SU-DHL-6 (cell line): ENCODE measurements around the gene NEBL.

Source experiments
- H2AFZ ChIP-seq: fragments of 200-600 bp; sonication (generic); 2 replicates; pipeline ENCODE4 v1.6.1; 2014; ENCODE audit warnings: low read depth, mild to moderate bottlenecking, moderate library complexity, mixed read lengths, antibody characterized with exemption, low read length; ENCODE audit not compliant: severe bottlenecking
- H3F3A ChIP-seq: fragments of 200-600 bp; shearing (Covaris generic); 2 replicates; pipeline ENCODE4 v1.6.0; 2016; ENCODE audit warnings: antibody characterized with exemption, mild to moderate bottlenecking; ENCODE audit not compliant: insufficient read depth
- H3K27ac ChIP-seq: fragments of 200-600 bp; sonication (generic); 2 replicates; pipeline ENCODE4 v1.5.1; 2016; ENCODE audit warnings: low read depth, mild to moderate bottlenecking, low read length, moderate library complexity, mixed read lengths
- H3K27me3 ChIP-seq: fragments of 200-600 bp; sonication (generic), shearing (Covaris generic); 2 replicates; pipeline ENCODE4 v1.6.0; 2014; ENCODE audit warnings: mild to moderate bottlenecking, low read length
- H3K36me3 ChIP-seq: fragments of 200-600 bp; sonication (generic); 2 replicates; pipeline ENCODE4 v1.6.1; 2014; ENCODE audit warnings: mild to moderate bottlenecking, low read length, mixed read lengths
- H3K4me2 ChIP-seq: fragments of 300-600, 200-600 bp; shearing (Covaris generic), sonication (generic); 2 replicates; pipeline ENCODE4 v1.6.0; 2014; ENCODE audit warnings: low read length, low read depth, mild to moderate bottlenecking; ENCODE audit not compliant: poor library complexity, severe bottlenecking
- H3K4me3 ChIP-seq: fragments of 200-600 bp; sonication (generic); 2 replicates; pipeline ENCODE4 v1.5.1; 2014; ENCODE audit warnings: antibody characterized with exemption, low read length, mild to moderate bottlenecking, mixed read lengths; ENCODE audit not compliant: insufficient read depth, poor library complexity, severe bottlenecking
- H3K79me2 ChIP-seq: fragments of 200-600 bp; sonication (generic); 2 replicates; pipeline ENCODE4 v1.6.1; 2014; ENCODE audit warnings: mild to moderate bottlenecking, low read length, moderate library complexity; ENCODE audit not compliant: insufficient read depth
- H3K9ac ChIP-seq: fragments of 200-600 bp; sonication (generic); 2 replicates; pipeline ENCODE4 v1.7.0; 2014; ENCODE audit warnings: mild to moderate bottlenecking, low read length
- H3K9me2 ChIP-seq: fragments of 200-600 bp; sonication (generic); replicated peaks from 2 replicates; pipeline ENCODE4 v1.6.1; 2014; ENCODE audit warnings: low read length; ENCODE audit not compliant: insufficient read depth
- H3K9me3 ChIP-seq: fragments of 200-600 bp; sonication (generic); 2 replicates; pipeline ENCODE4 v1.6.1; 2014; ENCODE audit warnings: low read length, mixed read lengths; ENCODE audit not compliant: insufficient read depth
- H4K20me1 ChIP-seq: fragments of 200-600 bp; sonication (generic); 2 replicates; pipeline ENCODE4 v1.6.1; 2014; ENCODE audit warnings: low read depth, mild to moderate bottlenecking, antibody characterized with exemption, low read length, moderate library complexity, mixed read lengths
- EZH2phosphoT487 ChIP-seq: fragments of 200-600 bp; sonication (generic), shearing (Covaris generic); conservative IDR thresholded peaks from 2 replicates; pipeline ENCODE4 v1.6.1; 2018; ENCODE audit warnings: mild to moderate bottlenecking, antibody characterized with exemption, low read length, moderate library complexity, mixed read lengths
- TF ChIP-seq, protein P1 (sequence below): fragments of 200-600 bp; sonication (generic); IDR thresholded peaks from one replicate; pipeline ENCODE4 v1.5.1; 2017; ENCODE audit warnings: antibody characterized with exemption, mild to moderate bottlenecking, low read length, moderate library complexity; ENCODE audit not compliant: insufficient read depth, poor library complexity, severe bottlenecking

NEBL gene

DNA sequence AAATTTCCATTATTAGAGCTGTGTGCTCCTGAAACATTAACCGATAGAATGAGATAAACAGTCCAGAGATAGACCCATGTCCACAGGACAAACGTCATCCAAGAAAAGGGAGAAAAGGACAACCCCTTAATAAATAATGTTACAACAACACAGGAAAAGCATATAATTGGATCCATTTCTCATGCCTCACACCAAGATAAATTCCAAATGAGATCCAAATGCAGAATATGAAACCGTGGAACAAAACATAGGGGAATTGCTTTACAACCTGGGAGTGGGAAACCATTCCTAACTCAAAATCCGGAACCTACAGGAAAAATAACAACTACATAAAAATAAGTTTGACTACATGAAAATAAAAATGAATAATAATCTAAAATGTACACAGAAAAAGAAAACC is 22.4 kb upstream of the NEBL start:
- TF ChIP-seq, protein P1, sequence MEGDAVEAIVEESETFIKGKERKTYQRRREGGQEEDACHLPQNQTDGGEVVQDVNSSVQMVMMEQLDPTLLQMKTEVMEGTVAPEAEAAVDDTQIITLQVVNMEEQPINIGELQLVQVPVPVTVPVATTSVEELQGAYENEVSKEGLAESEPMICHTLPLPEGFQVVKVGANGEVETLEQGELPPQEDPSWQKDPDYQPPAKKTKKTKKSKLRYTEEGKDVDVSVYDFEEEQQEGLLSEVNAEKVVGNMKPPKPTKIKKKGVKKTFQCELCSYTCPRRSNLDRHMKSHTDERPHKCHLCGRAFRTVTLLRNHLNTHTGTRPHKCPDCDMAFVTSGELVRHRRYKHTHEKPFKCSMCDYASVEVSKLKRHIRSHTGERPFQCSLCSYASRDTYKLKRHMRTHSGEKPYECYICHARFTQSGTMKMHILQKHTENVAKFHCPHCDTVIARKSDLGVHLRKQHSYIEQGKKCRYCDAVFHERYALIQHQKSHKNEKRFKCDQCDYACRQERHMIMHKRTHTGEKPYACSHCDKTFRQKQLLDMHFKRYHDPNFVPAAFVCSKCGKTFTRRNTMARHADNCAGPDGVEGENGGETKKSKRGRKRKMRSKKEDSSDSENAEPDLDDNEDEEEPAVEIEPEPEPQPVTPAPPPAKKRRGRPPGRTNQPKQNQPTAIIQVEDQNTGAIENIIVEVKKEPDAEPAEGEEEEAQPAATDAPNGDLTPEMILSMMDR, result no peak
- TF ChIP-seq EZH2phosphoT487, result no peak
- Histone ChIP-seq H3K9ac (no peak overlapping the region), H3K4me3 (no peak overlapping the region), H3K27me3 (0 out of 2 replicates have a peak, but pooled peaks cover 5% of the 10 kb centered on the region), H3K4me2 (no peak overlapping the region), H3F3A (no peaks in the 10 kb centered on the region), H2AFZ (no peak overlapping the region), H3K27ac (no peak overlapping the region), H3K9me2 (no peaks in the 10 kb centered on the region), H4K20me1 (no peaks in the 10 kb centered on the region), H3K36me3 (no peaks in the 10 kb centered on the region), H3K9me3 (no peaks in the 10 kb centered on the region), H3K79me2 (no peaks in the 10 kb centered on the region)

DNA sequence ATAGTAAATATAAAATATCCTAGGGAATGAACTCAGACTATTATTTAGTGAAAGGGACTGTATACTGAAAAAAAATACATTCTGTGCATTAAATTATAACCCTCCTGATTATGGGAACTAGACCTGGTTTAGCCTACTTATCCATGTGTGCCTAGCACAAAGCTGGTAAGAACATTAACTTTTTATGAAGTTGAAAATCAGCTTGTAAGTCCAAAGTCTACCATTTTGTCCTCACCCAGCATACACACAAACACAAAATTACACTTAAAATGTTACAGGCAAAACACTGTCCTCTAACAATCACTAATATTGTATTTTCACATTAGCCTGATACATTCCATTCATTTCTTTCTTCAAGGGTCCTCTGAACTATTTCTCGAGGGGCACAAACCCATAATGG is 19.9 kb upstream of the NEBL start:
- H3K36me3 ChIP-seq, result no peaks in the 10 kb centered on the region
- H3K79me2 ChIP-seq, result no peaks in the 10 kb centered on the region
- H3K9me3 ChIP-seq, result no peaks in the 10 kb centered on the region
- 0 out of 2 replicates have a peak, but pooled peaks cover 5% of the 10 kb centered on the region for H3K27me3 ChIP-seq
- H3K4me2 ChIP-seq, result no peak overlapping the region
- no peak overlapping the region for H3K4me3 ChIP-seq
- no peak overlapping the region for H3K27ac ChIP-seq
- H3F3A ChIP-seq, result no peaks in the 10 kb centered on the region
- TF ChIP-seq EZH2phosphoT487, result no peak
- TF ChIP-seq, protein P1, result no peak
- no peak overlapping the region for H3K9ac ChIP-seq
- no peaks in the 10 kb centered on the region for H3K9me2 ChIP-seq
- H2AFZ ChIP-seq, result no peak overlapping the region
- no peaks in the 10 kb centered on the region for H4K20me1 ChIP-seq

DNA sequence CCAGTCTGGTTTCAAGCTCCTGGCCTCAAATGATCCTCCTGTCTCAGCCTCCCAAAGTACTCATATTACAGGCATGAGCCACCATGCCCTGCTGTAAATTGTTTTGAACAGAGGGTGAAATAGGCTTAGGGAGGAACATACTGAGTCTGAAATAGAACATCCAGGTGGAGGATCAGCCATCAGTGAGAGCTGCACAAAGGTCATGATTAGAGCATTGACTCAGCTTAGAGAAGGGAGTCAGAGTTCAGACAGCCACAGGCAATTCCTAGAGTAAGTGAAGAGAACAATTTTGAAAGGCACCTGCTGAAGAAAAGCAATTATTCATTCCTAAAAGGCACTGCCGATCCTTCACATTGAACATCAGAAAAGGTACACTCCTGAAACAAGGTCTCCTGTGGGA is 15.9 kb upstream of the NEBL start:
- Histone ChIP-seq H3K27ac (no peak overlapping the region), H3K27me3 (0 out of 2 replicates have a peak, but pooled peaks cover 5% of the 10 kb centered on the region), H4K20me1 (no peaks in the 10 kb centered on the region), H3K36me3 (no peaks in the 10 kb centered on the region), H3K4me2 (no peak overlapping the region), H3K9me2 (no peaks in the 10 kb centered on the region), H2AFZ (no peak overlapping the region), H3K79me2 (no peaks in the 10 kb centered on the region), H3K9me3 (no peaks in the 10 kb centered on the region), H3K9ac (no peak overlapping the region), H3K4me3 (no peak overlapping the region), H3F3A (no peaks in the 10 kb centered on the region)
- TF ChIP-seq, protein P1, result no peak
- no peak for TF ChIP-seq EZH2phosphoT487
